ENCODE data around the gene ADM.

The ADM gene

GRCh38 chr11:10267821-10268220 is 37.1 kb upstream of the ADM start:
- TF ChIP-seq ZNF274 (IDR thresholded peaks at IDR 0.05; ENCODE audit: low read depth, low read length), result no peak
- no peak for TF ChIP-seq SUZ12 (IDR thresholded peaks at IDR 0.05; ENCODE audit: extremely low read depth, insufficient read depth, insufficient read length)
- no peak for TF ChIP-seq YY1 (IDR thresholded peaks at IDR 0.05; ENCODE audit: insufficient read depth, insufficient read length)

GRCh38 chr11:10268746-10269488 is 36.0 kb upstream of the ADM start:
- no peaks in the 10 kb centered on the region for H3K27me3 ChIP-seq (ENCODE audit: insufficient read depth, insufficient read length)
- no peaks in the 10 kb centered on the region for H3K4me1 ChIP-seq (ENCODE audit: insufficient read depth, insufficient read length)
- H3K9ac ChIP-seq (ENCODE audit: insufficient read length, low read depth), result no peak overlapping the region
- H3K9me3 ChIP-seq (ENCODE audit: insufficient read depth, low read length), result no peaks in the 10 kb centered on the region
- no peaks in the 10 kb centered on the region for H3K36me3 ChIP-seq (ENCODE audit: insufficient read depth, insufficient read length, low read length)
- DNase-seq (ENCODE audit: low read depth, low spot score), result no peak
- no peak overlapping the region for H3K4me3 ChIP-seq (ENCODE audit: insufficient read length, low read depth)
- TF ChIP-seq YY1 (IDR thresholded peaks at IDR 0.05; ENCODE audit: insufficient read depth, insufficient read length) (no peak), ZNF274 (IDR thresholded peaks at IDR 0.05; ENCODE audit: low read depth, low read length) (no peak), SUZ12 (IDR thresholded peaks at IDR 0.05; ENCODE audit: extremely low read depth, insufficient read depth, insufficient read length) (no peak)

More at GRCh38 chr11:10267821-10268220, 37.1 kb upstream of the ADM start:
- no peaks in the 10 kb centered on the region for H3K9me3 ChIP-seq (ENCODE audit: insufficient read depth, low read length)
- no peak for DNase-seq (ENCODE audit: low read depth, low spot score)
- H3K9ac ChIP-seq (ENCODE audit: insufficient read length, low read depth), result no peak overlapping the region
- H3K4me1 ChIP-seq (ENCODE audit: insufficient read depth, insufficient read length), result no peaks in the 10 kb centered on the region
- H3K27me3 ChIP-seq (ENCODE audit: insufficient read depth, insufficient read length), result no peaks in the 10 kb centered on the region
- H3K4me3 ChIP-seq (ENCODE audit: insufficient read length, low read depth), result no peak overlapping the region
- H3K36me3 ChIP-seq (ENCODE audit: insufficient read depth, insufficient read length, low read length), result no peaks in the 10 kb centered on the region

DNA sequence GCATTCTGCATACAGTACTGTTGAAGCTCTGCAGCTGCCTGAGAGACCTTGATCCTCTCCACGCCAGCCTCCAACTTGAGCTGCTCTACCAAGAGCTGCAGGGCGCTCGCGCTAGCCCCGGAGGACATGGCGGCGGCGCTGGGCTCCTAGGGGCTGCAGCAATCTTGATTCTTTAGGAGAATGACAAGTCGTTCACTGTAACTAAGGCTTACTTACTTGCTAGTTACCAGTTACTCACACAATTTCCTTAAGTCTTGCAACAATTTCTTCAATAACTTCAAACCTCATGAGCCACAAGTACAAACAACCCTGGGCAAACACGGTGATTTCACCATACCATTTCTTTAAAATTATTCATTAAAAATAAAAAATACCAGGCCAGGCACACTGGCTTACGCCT is 32.7 kb upstream of the ADM start:
- Histone ChIP-seq H3K9ac (ENCODE audit: insufficient read length, low read depth) (no peak overlapping the region), H3K4me1 (ENCODE audit: insufficient read depth, insufficient read length) (no peaks in the 10 kb centered on the region), H3K4me3 (ENCODE audit: insufficient read length, low read depth) (no peak overlapping the region), H3K27me3 (ENCODE audit: insufficient read depth, insufficient read length) (no peaks in the 10 kb centered on the region), H3K36me3 (ENCODE audit: insufficient read depth, insufficient read length, low read length) (no peaks in the 10 kb centered on the region), H3K9me3 (ENCODE audit: insufficient read depth, low read length) (no peaks in the 10 kb centered on the region)
- TF ChIP-seq YY1 (IDR thresholded peaks at IDR 0.05; ENCODE audit: insufficient read depth, insufficient read length) (no peak), SUZ12 (IDR thresholded peaks at IDR 0.05; ENCODE audit: extremely low read depth, insufficient read depth, insufficient read length) (no peak), ZNF274 (IDR thresholded peaks at IDR 0.05; ENCODE audit: low read depth, low read length) (no peak)
- DNase-seq (ENCODE audit: low read depth, low spot score), result no peak

- TF ChIP-seq ZNF274 (IDR thresholded peaks at IDR 0.05; ENCODE audit: low read depth, low read length), result no peak
- TF ChIP-seq YY1 (IDR thresholded peaks at IDR 0.05; ENCODE audit: insufficient read depth, insufficient read length), result no peak
- no peak for TF ChIP-seq SUZ12 (IDR thresholded peaks at IDR 0.05; ENCODE audit: extremely low read depth, insufficient read depth, insufficient read length)
- no peaks in the 10 kb centered on the region for H3K9me3 ChIP-seq (ENCODE audit: insufficient read depth, low read length)
- no peaks in the 10 kb centered on the region for H3K4me1 ChIP-seq (ENCODE audit: insufficient read depth, insufficient read length)
- no peaks in the 10 kb centered on the region for H3K27me3 ChIP-seq (ENCODE audit: insufficient read depth, insufficient read length)
- DNase-seq (ENCODE audit: low read depth, low spot score), result no peak
- H3K4me3 ChIP-seq (ENCODE audit: insufficient read length, low read depth), result no peak overlapping the region
- H3K36me3 ChIP-seq (ENCODE audit: insufficient read depth, insufficient read length, low read length), result no peaks in the 10 kb centered on the region
- no peak overlapping the region for H3K9ac ChIP-seq (ENCODE audit: insufficient read length, low read depth)
Measured at GRCh38 chr11:10273738-10274137, 31.1 kb upstream of the ADM start.

GRCh38 chr11:10274726-10275125 is 30.1 kb upstream of the ADM start:
- H3K9me3 ChIP-seq (ENCODE audit: insufficient read depth, low read length), result no peaks in the 10 kb centered on the region
- no peak overlapping the region for H3K4me3 ChIP-seq (ENCODE audit: insufficient read length, low read depth)
- TF ChIP-seq SUZ12 (IDR thresholded peaks at IDR 0.05; ENCODE audit: extremely low read depth, insufficient read depth, insufficient read length), result no peak
- no peak for TF ChIP-seq ZNF274 (IDR thresholded peaks at IDR 0.05; ENCODE audit: low read depth, low read length)
- TF ChIP-seq YY1 (IDR thresholded peaks at IDR 0.05; ENCODE audit: insufficient read depth, insufficient read length), result no peak
- no peak overlapping the region for H3K9ac ChIP-seq (ENCODE audit: insufficient read length, low read depth)
- no peaks in the 10 kb centered on the region for H3K36me3 ChIP-seq (ENCODE audit: insufficient read depth, insufficient read length, low read length)
- no peaks in the 10 kb centered on the region for H3K4me1 ChIP-seq (ENCODE audit: insufficient read depth, insufficient read length)
- H3K27me3 ChIP-seq (ENCODE audit: insufficient read depth, insufficient read length), result no peaks in the 10 kb centered on the region
- no peak for DNase-seq (ENCODE audit: low read depth, low spot score)

- Histone ChIP-seq H3K9me3 (ENCODE audit: insufficient read depth, low read length) (no peaks in the 10 kb centered on the region), H3K27me3 (ENCODE audit: insufficient read depth, insufficient read length) (no peaks in the 10 kb centered on the region), H3K4me3 (ENCODE audit: insufficient read length, low read depth) (no peak overlapping the region), H3K9ac (ENCODE audit: insufficient read length, low read depth) (no peak overlapping the region), H3K4me1 (ENCODE audit: insufficient read depth, insufficient read length) (no peaks in the 10 kb centered on the region), H3K36me3 (ENCODE audit: insufficient read depth, insufficient read length, low read length) (no peaks in the 10 kb centered on the region)
- TF ChIP-seq ZNF274 (IDR thresholded peaks at IDR 0.05; ENCODE audit: low read depth, low read length) (no peak), YY1 (IDR thresholded peaks at IDR 0.05; ENCODE audit: insufficient read depth, insufficient read length) (no peak), SUZ12 (IDR thresholded peaks at IDR 0.05; ENCODE audit: extremely low read depth, insufficient read depth, insufficient read length) (no peak)
- DNase-seq (ENCODE audit: low read depth, low spot score), result no peak
Measured at GRCh38 chr11:10275714-10276113, 29.2 kb upstream of the ADM start.

DNA sequence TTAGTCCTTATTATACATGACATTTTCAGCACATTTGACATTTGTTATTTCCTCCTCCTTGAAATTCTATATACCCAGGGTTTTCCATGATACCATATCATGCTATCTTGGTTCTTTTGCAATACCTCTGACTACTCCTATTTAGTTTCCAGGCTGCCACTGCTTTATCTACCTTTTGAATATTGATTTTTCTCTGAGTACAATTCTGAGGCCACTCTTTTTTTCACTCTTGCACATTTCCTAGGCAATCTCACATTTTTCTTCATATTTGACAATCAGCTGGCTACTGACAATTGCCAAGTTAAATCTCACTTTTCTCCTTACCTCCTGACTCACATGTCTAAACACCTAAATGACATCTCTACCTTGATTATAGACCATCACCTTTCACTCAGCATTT is 22.8 kb upstream of the ADM start:
- TF ChIP-seq ZNF274 (IDR thresholded peaks at IDR 0.05; ENCODE audit: low read depth, low read length) (no peak), YY1 (IDR thresholded peaks at IDR 0.05; ENCODE audit: insufficient read depth, insufficient read length) (no peak), SUZ12 (IDR thresholded peaks at IDR 0.05; ENCODE audit: extremely low read depth, insufficient read depth, insufficient read length) (no peak)
- DNase-seq (ENCODE audit: low read depth, low spot score), result no peak
- H3K27me3 ChIP-seq (ENCODE audit: insufficient read depth, insufficient read length), result no peaks in the 10 kb centered on the region
- H3K4me3 ChIP-seq (ENCODE audit: insufficient read length, low read depth), result no peak overlapping the region
- no peaks in the 10 kb centered on the region for H3K9me3 ChIP-seq (ENCODE audit: insufficient read depth, low read length)
- H3K4me1 ChIP-seq (ENCODE audit: insufficient read depth, insufficient read length), result no peaks in the 10 kb centered on the region
- no peak overlapping the region for H3K9ac ChIP-seq (ENCODE audit: insufficient read length, low read depth)
- no peaks in the 10 kb centered on the region for H3K36me3 ChIP-seq (ENCODE audit: insufficient read depth, insufficient read length, low read length)
